T-cell (primary cell): ENCODE data around the gene USP20. TPM values are rescaled to one million over a fixed set of nuclear protein-coding genes. Genes with fewer than 3 reads are reported as not detected.

Experiments used
- ATAC-seq, 4 experiments: fragments of 200-7000 bp in 3 of 4; fragments of 150-1000 bp in 1 of 4; cut with Tn5 transposase; replicated peaks in 1 of 4; 1 replicate in 3 of 4; 2 replicates in 1 of 4; pipeline ENCODE4 v1.10.0; 2021; ENCODE audit warnings: moderate library complexity in 3 of 4, mild to moderate bottlenecking in 2 of 4, moderate number of reproducible peaks in 1 of 4
- CTCF ChIA-PET, 2 donors: fragments of 300-600 bp; sonication (Branson Sonifier 250); formaldehyde crosslinking; loops; one replicate each; lab custom pipeline; 2022; ENCODE audit warnings: antibody characterized with exemption in 2 of 2; lab: Charles Lee
- POLR2A ChIA-PET, 2 donors: fragments of 300-600 bp; sonication (Branson Sonifier 250); formaldehyde crosslinking; loops; one replicate each; lab custom pipeline; 2022; ENCODE audit warnings: antibody characterized with exemption in 2 of 2; lab: Charles Lee
- DNase-seq, 35 experiments: peaks; one replicate each; pipeline versions ENCODE4 v3.0.0 to v3.0.0-alpha.2; 2013 to 2023
- H3K27ac ChIP-seq: one replicate; pipeline ENCODE4 v1.5.1; 2013; ENCODE audit warnings: low read length
- H3K27me3 ChIP-seq, 2 experiments: replicated peaks in 1 of 2; 1 replicate in 1 of 2; 2 replicates in 1 of 2; pipeline versions ENCODE4 v1.6.1 to v1.7.0; 2013; ENCODE audit warnings: low read length in 1 of 2, mixed read lengths in 1 of 2; ENCODE audit not compliant: control insufficient read depth in 2 of 2, insufficient read depth in 2 of 2; ENCODE audit errors: extremely low read depth in 1 of 2
- H3K36me3 ChIP-seq, 2 donors: 1 replicate in 1 of 2; 2 replicates in 1 of 2; pipeline versions ENCODE4 v1.6.1 to v1.7.0; 2013; ENCODE audit warnings: low read length in 1 of 2; ENCODE audit not compliant: control insufficient read depth in 2 of 2, insufficient read depth in 1 of 2; ENCODE audit errors: extremely low read depth in 1 of 2
- H3K4me1 ChIP-seq, 2 experiments: 1 replicate in 1 of 2; 2 replicates in 1 of 2; pipeline versions ENCODE4 v1.6.1 to v1.7.0; 2013; ENCODE audit warnings: low read length in 2 of 2, mixed read lengths in 1 of 2; ENCODE audit not compliant: insufficient read depth in 2 of 2, control insufficient read depth in 1 of 2; ENCODE audit errors: extremely low read depth in 1 of 2
- H3K4me3 ChIP-seq, 2 donors: 1 replicate in 1 of 2; 2 replicates in 1 of 2; pipeline versions ENCODE4 v1.5.1 to v1.7.0; 2013; ENCODE audit warnings: mild to moderate bottlenecking in 2 of 2, low read length in 1 of 2, moderate library complexity in 1 of 2; ENCODE audit not compliant: control insufficient read depth in 1 of 2; ENCODE audit errors: extremely low read depth in 1 of 2
- H3K9me3 ChIP-seq: 2 replicates; pipeline ENCODE4 v1.7.0; 2013
- H3K27ac Mint-ChIP-seq, 2 donors: one replicate each; pipeline ENCODE4 v1.8.0; 2020 to 2021; ENCODE audit warnings: mild to moderate bottlenecking in 2 of 2, mixed read lengths in 2 of 2
- H3K27me3 Mint-ChIP-seq, 2 donors: one replicate each; pipeline ENCODE4 v1.8.0; 2021 to 2022; ENCODE audit warnings: mixed read lengths in 2 of 2
- H3K36me3 Mint-ChIP-seq: one replicate; pipeline ENCODE4 v1.8.0; 2021; ENCODE audit warnings: mixed read lengths
- H3K4me1 Mint-ChIP-seq, 3 donors: one replicate each; pipeline ENCODE4 v1.8.0; 2020 to 2022; ENCODE audit warnings: mixed read lengths in 3 of 3, mild to moderate bottlenecking in 1 of 3
- H3K4me3 Mint-ChIP-seq, 3 donors: one replicate each; pipeline ENCODE4 v1.8.0; 2020 to 2022; ENCODE audit warnings: mild to moderate bottlenecking in 3 of 3, mixed read lengths in 3 of 3, moderate library complexity in 3 of 3
- H3K9me3 Mint-ChIP-seq, 3 donors: one replicate each; pipeline ENCODE4 v1.8.0; 2020 to 2022; ENCODE audit warnings: mixed read lengths in 3 of 3
- WGBS: methylation state at CpG from one replicate; pipeline ENCODE4 v1.1.5; 2013; ENCODE audit warnings: missing lambda C conversion rate; ENCODE audit not compliant: insufficient coverage; 5-methylcytosine and 5-hydroxymethylcytosine counted together
- total RNA-seq, 35 experiments: library from RNA in 6 of 35; stranded (reverse) in 6 of 35; fragments of 120-200 nt in 1 of 35; gene quantifications; one replicate each; pipeline versions ENCODE4 v1.2.1 to v1.2.4 and lab custom pipeline; 2013 to 2026

The USP20 gene
- total RNA-seq, 5 donors from 2014 or later (not counting 1 experiment from before 2014, with no cell fraction given): 105 to 140 (median 125) TPM

DNA sequence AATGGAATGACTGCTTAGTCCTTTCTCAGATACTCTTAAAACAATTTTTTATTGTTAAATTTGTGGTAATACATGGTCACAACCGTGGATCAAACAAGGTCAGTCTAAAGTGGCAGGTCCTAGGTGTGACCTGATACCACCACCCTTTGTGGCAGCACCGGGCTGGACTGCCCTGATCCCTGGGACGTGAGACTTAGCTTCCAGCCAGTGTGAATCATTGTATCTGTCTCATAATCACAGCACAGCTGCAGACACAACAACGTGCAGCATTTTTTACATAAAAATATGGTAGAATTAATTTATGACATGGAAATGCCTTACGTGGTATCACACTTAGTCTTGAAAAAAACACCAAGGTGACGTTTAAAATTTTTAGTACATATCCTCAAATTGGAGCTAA, 24.5 kb upstream of the USP20 start:
- H3K36me3 Mint-ChIP-seq: peaks cover 46% of the 10 kb centered on the region

DNA sequence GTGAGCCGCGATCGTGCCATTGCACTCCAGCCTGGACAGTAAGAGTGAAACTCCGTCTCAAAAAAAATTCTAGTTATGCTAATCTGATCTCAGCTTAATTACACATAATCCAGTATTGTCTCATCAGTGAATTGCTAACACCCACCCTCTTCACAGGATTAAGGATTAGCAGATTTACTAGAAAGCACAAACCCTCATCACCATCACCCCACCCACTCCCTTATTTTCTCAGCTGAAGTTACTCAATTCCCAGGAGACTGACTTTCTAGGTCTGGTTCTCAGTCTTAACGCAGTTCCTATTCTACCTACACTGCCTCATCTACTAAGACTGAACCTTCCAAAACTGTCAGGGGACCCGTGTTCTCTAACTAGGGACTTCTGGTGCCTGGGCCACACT, 23.3 kb upstream of the USP20 start:
- H3K4me1 ChIP-seq: peaks cover 0 to 9% of the 10 kb centered on the region in 2 experiments
- H3K27ac ChIP-seq: no peak overlapping the region
- Mint-ChIP-seq H3K36me3 (peaks cover 48% of the 10 kb centered on the region), H3K4me3 (no peak overlapping the region), H3K27ac (no peak overlapping the region), H3K4me1 (peaks cover 18 to 29% (median 19%) of the 10 kb centered on the region in 3 donors), H3K27me3 (no peaks in the 10 kb centered on the region), H3K9me3 (no peaks in the 10 kb centered on the region)
- DNase-seq (no peak), ATAC-seq (no peak)
- H3K9me3 ChIP-seq: no peaks in the 10 kb centered on the region
- ChIA-PET POLR2A (no interaction called here), CTCF (no interaction called here)
- 60% methylated on average over 6 of the region's 6 CpGs for WGBS
- no peak overlapping the region for H3K4me3 ChIP-seq
- no peaks in the 10 kb centered on the region for H3K27me3 ChIP-seq
- H3K36me3 ChIP-seq: peaks cover 17 to 82% of the 10 kb centered on the region in 2 donors

More for the DNA sequence above, 24.5 kb upstream of the USP20 start:
- Histone ChIP-seq H3K27me3 (no peaks in the 10 kb centered on the region), H3K27ac (no peak overlapping the region), H3K9me3 (no peaks in the 10 kb centered on the region), H3K4me3 (no peak overlapping the region), H3K36me3 (peaks cover 13 to 78% of the 10 kb centered on the region in 2 donors), H3K4me1 (peaks cover 0 to 6% of the 10 kb centered on the region in 2 experiments)
- no peak overlapping the region for H3K27ac Mint-ChIP-seq
- H3K27me3 Mint-ChIP-seq: no peaks in the 10 kb centered on the region
- H3K4me1 Mint-ChIP-seq: peaks cover 19 to 32% (median 25%) of the 10 kb centered on the region in 3 donors
- H3K9me3 Mint-ChIP-seq: no peaks in the 10 kb centered on the region
- POLR2A ChIA-PET: interaction anchor here in 1 of 2 donors (0.6 kb wide), 1 partner anchor 259 kb away, joined by 3 read pairs; no protein-coding TSS in a partner anchor
- CTCF ChIA-PET: interaction anchor here in 1 of 2 donors (0.6 kb wide), 1 partner anchor 181 kb away, joined by 3 read pairs; no protein-coding TSS in a partner anchor
- H3K4me3 Mint-ChIP-seq: no peak overlapping the region
- no peak for DNase-seq
- ATAC-seq: no peak
- WGBS: 100% methylated on average over 2 of the region's 6 CpGs

DNA sequence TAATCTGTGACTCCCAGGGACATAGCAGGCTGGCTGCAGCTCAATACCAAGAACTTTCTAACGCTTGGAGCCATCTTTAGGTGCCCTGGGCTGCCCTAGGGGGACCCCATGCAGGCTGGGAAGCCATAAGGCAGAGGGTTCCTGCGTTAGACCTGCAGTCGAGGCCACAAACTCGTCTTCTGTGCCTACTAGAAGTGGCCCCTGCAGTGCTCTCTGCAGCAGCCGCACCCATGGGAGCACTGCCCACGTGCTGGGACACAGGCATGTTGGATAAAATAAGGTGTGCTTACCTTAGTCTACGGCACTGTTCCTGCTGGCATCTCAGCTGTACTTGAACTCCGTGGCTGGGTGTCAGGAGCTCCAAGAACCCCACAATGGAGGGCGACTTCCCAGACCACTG, 22.9 kb upstream of the USP20 start:
- DNase-seq: no peak
- H3K27ac ChIP-seq: no peak overlapping the region
- Mint-ChIP-seq H3K36me3 (peaks cover 44% of the 10 kb centered on the region), H3K4me3 (no peak overlapping the region), H3K27me3 (no peaks in the 10 kb centered on the region), H3K9me3 (no peaks in the 10 kb centered on the region), H3K27ac (no peak overlapping the region), H3K4me1 (peaks cover 14 to 25% (median 15%) of the 10 kb centered on the region in 3 donors)
- CTCF ChIA-PET: no interaction called here
- 96% methylated on average over 9 of the region's 9 CpGs for WGBS
- no peak for ATAC-seq
- no peaks in the 10 kb centered on the region for H3K27me3 ChIP-seq
- POLR2A ChIA-PET: no interaction called here
- peaks cover 0 to 9% of the 10 kb centered on the region in 2 experiments for H3K4me1 ChIP-seq
- H3K4me3 ChIP-seq: no peak overlapping the region
- H3K9me3 ChIP-seq: no peaks in the 10 kb centered on the region
- H3K36me3 ChIP-seq: peaks cover 17 to 80% of the 10 kb centered on the region in 2 donors

DNA sequence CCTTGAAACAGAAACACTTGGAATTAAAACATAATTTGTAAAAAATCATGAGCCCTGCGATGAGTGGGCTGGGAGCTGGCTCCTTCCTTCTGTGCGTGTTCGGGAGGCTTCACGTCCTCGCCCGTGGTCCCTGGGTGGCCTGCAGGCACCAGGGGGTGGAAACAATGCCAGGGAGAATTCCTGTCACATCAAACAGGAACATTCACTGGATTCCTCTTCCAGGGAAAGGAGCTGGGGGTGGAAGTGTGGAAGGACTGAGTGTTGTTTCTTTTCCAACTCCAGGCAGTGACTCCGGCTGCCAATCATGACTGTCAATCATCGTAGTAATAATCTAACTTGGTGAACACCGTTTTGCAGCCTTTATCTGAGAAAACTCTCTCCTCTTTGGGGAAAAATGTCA, 21.6 kb upstream of the USP20 start:
- H3K27ac ChIP-seq: no peak overlapping the region
- Mint-ChIP-seq H3K4me1 (peaks cover 15 to 25% (median 18%) of the 10 kb centered on the region in 3 donors), H3K9me3 (no peaks in the 10 kb centered on the region), H3K36me3 (peaks cover 47% of the 10 kb centered on the region), H3K27me3 (no peaks in the 10 kb centered on the region), H3K4me3 (no peak overlapping the region), H3K27ac (no peak overlapping the region)
- ATAC-seq: no peak
- WGBS: 91% methylated on average over 5 of the region's 9 CpGs
- no peak overlapping the region for H3K4me3 ChIP-seq
- CTCF ChIA-PET: no interaction called here
- DNase-seq: no peak
- peaks cover 0 to 9% of the 10 kb centered on the region in 2 experiments for H3K4me1 ChIP-seq
- no peaks in the 10 kb centered on the region for H3K27me3 ChIP-seq
- peaks cover 17 to 87% of the 10 kb centered on the region in 2 donors for H3K36me3 ChIP-seq
- no peaks in the 10 kb centered on the region for H3K9me3 ChIP-seq
- POLR2A ChIA-PET: no interaction called here

DNA sequence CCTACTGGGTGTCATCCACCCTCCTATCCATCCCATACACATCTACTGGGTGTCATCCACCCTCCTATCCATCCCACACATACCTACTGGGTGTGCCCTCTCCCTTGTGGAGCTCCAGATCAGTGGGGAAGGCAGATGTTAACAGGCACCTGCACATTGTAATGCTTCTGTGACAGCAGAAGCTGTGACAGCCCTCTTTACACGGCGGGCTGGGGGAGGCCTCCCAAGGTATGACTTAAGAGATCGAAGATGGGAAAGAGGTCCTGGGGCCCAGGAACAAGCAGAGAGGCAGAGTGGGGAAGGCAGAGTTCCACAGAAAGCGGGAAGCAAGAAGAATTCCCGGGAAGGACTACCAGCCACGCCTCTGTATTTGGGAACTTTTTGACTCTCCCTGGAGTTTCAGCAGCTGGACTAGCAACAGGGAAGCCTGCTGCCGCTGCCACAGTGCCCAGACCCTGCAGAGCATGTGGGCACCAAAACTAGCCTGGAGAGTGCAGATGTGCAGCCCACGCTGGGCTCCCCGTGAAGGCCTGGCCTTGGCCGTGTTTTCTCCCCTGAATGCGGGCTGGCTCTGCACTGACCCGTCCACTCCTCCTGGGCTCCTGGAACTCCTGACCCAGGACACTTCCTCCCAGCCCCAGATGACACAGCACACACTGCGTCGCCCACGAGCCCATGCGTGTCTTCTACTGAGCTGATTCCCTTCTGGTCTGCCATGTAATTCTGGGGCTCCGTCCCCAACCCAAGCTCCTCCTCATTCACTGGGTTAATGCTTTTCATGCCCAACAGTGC, 20.6 kb upstream of the USP20 start:
- Mint-ChIP-seq H3K27ac (peak overlapping the region in 1 of 2 donors; percentile 56), H3K9me3 (no peaks in the 10 kb centered on the region), H3K4me3 (no peak overlapping the region), H3K27me3 (no peaks in the 10 kb centered on the region), H3K4me1 (peaks cover 16 to 23% (median 23%) of the 10 kb centered on the region in 3 donors), H3K36me3 (peaks cover 44% of the 10 kb centered on the region)
- ChIA-PET CTCF (no interaction called here), POLR2A (no interaction called here)
- H3K27ac ChIP-seq: no peak overlapping the region
- ATAC-seq (no peak), DNase-seq (no peak)
- no peaks in the 10 kb centered on the region for H3K27me3 ChIP-seq
- H3K4me1 ChIP-seq: peaks cover 0 to 9% of the 10 kb centered on the region in 2 experiments
- WGBS: 95% methylated on average over 12 of the region's 17 CpGs
- no peaks in the 10 kb centered on the region for H3K9me3 ChIP-seq
- peaks cover 17 to 83% of the 10 kb centered on the region in 2 donors for H3K36me3 ChIP-seq
- no peak overlapping the region for H3K4me3 ChIP-seq

DNA sequence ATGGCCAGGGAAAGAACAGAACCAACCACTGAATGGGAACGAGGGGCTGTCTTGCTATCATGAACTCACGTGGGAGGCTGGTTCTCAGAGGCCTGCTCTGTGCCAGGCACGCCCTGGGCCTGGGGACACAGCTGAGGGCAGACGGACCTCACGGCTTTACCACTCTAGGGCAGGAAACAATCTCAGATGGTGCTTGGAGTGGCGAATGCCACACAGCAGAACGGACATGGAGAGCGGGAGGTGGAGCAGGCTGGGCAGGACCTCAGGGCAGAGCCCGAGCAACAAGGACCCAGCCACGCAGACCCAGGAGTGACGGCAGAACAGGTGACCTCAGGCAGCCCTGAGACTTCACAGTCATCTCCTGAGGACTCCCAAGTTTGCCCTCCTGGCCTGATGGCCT, 20.0 kb upstream of the USP20 start:
- H3K27ac ChIP-seq: no peak overlapping the region
- H3K4me3 ChIP-seq: no peak overlapping the region
- Mint-ChIP-seq H3K4me1 (peaks cover 15 to 23% (median 23%) of the 10 kb centered on the region in 3 donors), H3K4me3 (no peak overlapping the region), H3K9me3 (no peaks in the 10 kb centered on the region), H3K36me3 (peaks cover 41% of the 10 kb centered on the region), H3K27ac (peak overlapping the region in 1 of 2 donors; percentile 56), H3K27me3 (no peaks in the 10 kb centered on the region)
- WGBS: 91% methylated on average over 11 of the region's 11 CpGs
- peaks cover 17 to 77% of the 10 kb centered on the region in 2 donors for H3K36me3 ChIP-seq
- ChIA-PET POLR2A (no interaction called here), CTCF (no interaction called here)
- DNase-seq (no peak), ATAC-seq (no peak)
- H3K9me3 ChIP-seq: no peaks in the 10 kb centered on the region
- H3K27me3 ChIP-seq: no peaks in the 10 kb centered on the region
- H3K4me1 ChIP-seq: peaks cover 0 to 9% of the 10 kb centered on the region in 2 experiments
